ENCODE data around the gene IFI27L2. TPM values are rescaled to one million over a fixed set of nuclear protein-coding genes. Genes with fewer than 3 reads are reported as not detected.

The IFI27L2 gene
- total RNA-seq = 10 to 100 TPM; 61.3 to 73.8 TPM

GRCh38 chr14:94129111-94129757 is at the start of gene IFI27L2:
TSS of gene IFI27L2 (minus strand) at chr14:94129604. CDS start at chr14:94129564, 40 bp downstream.
- H3K27ac Mint-ChIP-seq = peak within 1 kb of the TSS; percentile 69 to 76
- no peaks in the 10 kb centered on the region for H3K36me3 Mint-ChIP-seq
- DNase-seq (ENCODE audit: low spot score) (peak; percentile 80), ATAC-seq (peak; percentile 98)
- H3K27me3 Mint-ChIP-seq = peaks cover 0 to 7% of the 10 kb centered on the region in 2 donors
- no peaks in the 10 kb centered on the region for H3K9me3 Mint-ChIP-seq
- peak within 1 kb of the TSS; percentile 95 for H3K4me3 Mint-ChIP-seq
- peaks cover 17 to 25% of the 10 kb centered on the region in 2 donors for H3K4me1 Mint-ChIP-seq (ENCODE audit: low read depth in 2 of 2)

- Mint-ChIP-seq H3K9me3 (no peaks in the 10 kb centered on the region), H3K36me3 (no peaks in the 10 kb centered on the region), H3K27ac (no peak overlapping the region), H3K4me1 (ENCODE audit: low read depth in 2 of 2) (peaks cover 16 to 26% of the 10 kb centered on the region in 2 donors), H3K4me3 (no peak overlapping the region), H3K27me3 (peaks cover 31 to 58% of the 10 kb centered on the region in 2 donors)
- ATAC-seq (no peak), DNase-seq (ENCODE audit: low spot score) (no peak)
Observed at GRCh38 chr14:94177806-94178205, 48.4 kb upstream of the IFI27L2 start.

GRCh38 chr14:94176808-94177207 is 47.4 kb upstream of the IFI27L2 start:
- DNase-seq (ENCODE audit: low spot score) (no peak), ATAC-seq (no peak)
- no peak overlapping the region for H3K27ac Mint-ChIP-seq
- H3K4me1 Mint-ChIP-seq (ENCODE audit: low read depth in 2 of 2) = peaks cover 16 to 27% of the 10 kb centered on the region in 2 donors
- H3K9me3 Mint-ChIP-seq = no peaks in the 10 kb centered on the region
- no peak overlapping the region for H3K4me3 Mint-ChIP-seq
- peaks cover 33 to 58% of the 10 kb centered on the region in 2 donors for H3K27me3 Mint-ChIP-seq
- H3K36me3 Mint-ChIP-seq = no peaks in the 10 kb centered on the region

- no peak for ATAC-seq
- Mint-ChIP-seq H3K36me3 (no peaks in the 10 kb centered on the region), H3K4me1 (ENCODE audit: low read depth in 2 of 2) (peaks cover 12 to 21% of the 10 kb centered on the region in 2 donors), H3K27ac (peak overlapping the region in 1 of 2 donors; percentile 5), H3K27me3 (peaks cover 30 to 52% of the 10 kb centered on the region in 2 donors), H3K4me3 (peak overlapping the region; percentile 75), H3K9me3 (no peaks in the 10 kb centered on the region)
- no peak for DNase-seq (ENCODE audit: low spot score)
Observed at GRCh38 chr14:94175747-94176146, 46.3 kb upstream of the IFI27L2 start.

- Mint-ChIP-seq H3K4me1 (ENCODE audit: low read depth in 2 of 2) (peaks cover 12 to 20% of the 10 kb centered on the region in 2 donors), H3K27me3 (peaks cover 30 to 48% of the 10 kb centered on the region in 2 donors)
Observed at GRCh38 chr14:94175011-94175745, 45.8 kb upstream of the IFI27L2 start.

GRCh38 chr14:94174604-94175010 is 45.2 kb upstream of the IFI27L2 start:
- peaks cover 30 to 43% of the 10 kb centered on the region in 2 donors for H3K27me3 Mint-ChIP-seq
- H3K36me3 Mint-ChIP-seq = no peaks in the 10 kb centered on the region
- H3K27ac Mint-ChIP-seq = no peak overlapping the region
- H3K4me3 Mint-ChIP-seq = peak overlapping the region; percentile 75
- DNase-seq (ENCODE audit: low spot score) = no peak
- H3K4me1 Mint-ChIP-seq (ENCODE audit: low read depth in 2 of 2) = peaks cover 12 to 20% of the 10 kb centered on the region in 2 donors
- no peak for ATAC-seq
- H3K9me3 Mint-ChIP-seq = no peaks in the 10 kb centered on the region

More at GRCh38 chr14:94175011-94175745, 45.8 kb upstream of the IFI27L2 start:
- peak overlapping the region; percentile 75 for H3K4me3 Mint-ChIP-seq
- no peaks in the 10 kb centered on the region for H3K36me3 Mint-ChIP-seq
- peak overlapping the region in 1 of 2 donors; percentile 5 for H3K27ac Mint-ChIP-seq
- DNase-seq (ENCODE audit: low spot score) = no peak
- ATAC-seq = no peak
- no peaks in the 10 kb centered on the region for H3K9me3 Mint-ChIP-seq

GRCh38 chr14:94173885-94174603 is 44.6 kb upstream of the IFI27L2 start, which contains the start of gene PPP4R4:
TSS of gene PPP4R4 (plus strand) at chr14:94174322. CDS start at chr14:94174466, 144 bp downstream.
- peak within 1 kb of the TSS; percentile 5 to 37 for H3K27ac Mint-ChIP-seq
- peaks cover 12 to 20% of the 10 kb centered on the region in 2 donors for H3K4me1 Mint-ChIP-seq (ENCODE audit: low read depth in 2 of 2)
- DNase-seq (ENCODE audit: low spot score) (peak; percentile 89), ATAC-seq (peak; percentile 94 to 97)
- no peaks in the 10 kb centered on the region for H3K36me3 Mint-ChIP-seq
- peak within 1 kb of the TSS; percentile 78 for H3K4me3 Mint-ChIP-seq
- H3K9me3 Mint-ChIP-seq = no peaks in the 10 kb centered on the region
- H3K27me3 Mint-ChIP-seq = peaks cover 26 to 37% of the 10 kb centered on the region in 2 donors

GRCh38 chr14:94173471-94173884 is 44.1 kb upstream of the IFI27L2 start:
- ATAC-seq = no peak
- Mint-ChIP-seq H3K4me1 (ENCODE audit: low read depth in 2 of 2) (peaks cover 12 to 20% of the 10 kb centered on the region in 2 donors), H3K4me3 (peak overlapping the region; percentile 78), H3K27me3 (peaks cover 26 to 33% of the 10 kb centered on the region in 2 donors), H3K9me3 (no peaks in the 10 kb centered on the region), H3K36me3 (no peaks in the 10 kb centered on the region), H3K27ac (peak overlapping the region in 1 of 2 donors; percentile 37)
- DNase-seq (ENCODE audit: low spot score) = no peak

- Mint-ChIP-seq H3K4me1 (ENCODE audit: low read depth in 2 of 2) (peaks cover 12 to 20% of the 10 kb centered on the region in 2 donors), H3K36me3 (no peaks in the 10 kb centered on the region), H3K27me3 (peaks cover 23 to 26% of the 10 kb centered on the region in 2 donors), H3K4me3 (peak overlapping the region; percentile 78), H3K27ac (peak overlapping the region in 1 of 2 donors; percentile 37), H3K9me3 (no peaks in the 10 kb centered on the region)
- ATAC-seq (no peak), DNase-seq (ENCODE audit: low spot score) (no peak)
Observed at GRCh38 chr14:94172545-94172944, 43.1 kb upstream of the IFI27L2 start.

- no peaks in the 10 kb centered on the region for H3K9me3 Mint-ChIP-seq
- peaks cover 12 to 20% of the 10 kb centered on the region in 2 donors for H3K4me1 Mint-ChIP-seq (ENCODE audit: low read depth in 2 of 2)
- no peak overlapping the region for H3K27ac Mint-ChIP-seq
- no peak overlapping the region for H3K4me3 Mint-ChIP-seq
- ATAC-seq (no peak), DNase-seq (ENCODE audit: low spot score) (no peak)
- H3K36me3 Mint-ChIP-seq = no peaks in the 10 kb centered on the region
- peaks cover 14 to 21% of the 10 kb centered on the region in 2 donors for H3K27me3 Mint-ChIP-seq
Observed at GRCh38 chr14:94171208-94171607, 41.8 kb upstream of the IFI27L2 start.

GRCh38 chr14:94170136-94170535 is 40.7 kb upstream of the IFI27L2 start:
- Mint-ChIP-seq H3K36me3 (no peaks in the 10 kb centered on the region), H3K4me3 (no peak overlapping the region), H3K27me3 (peaks cover 4 to 11% of the 10 kb centered on the region in 2 donors), H3K4me1 (ENCODE audit: low read depth in 2 of 2) (peaks cover 7 to 11% of the 10 kb centered on the region in 2 donors), H3K9me3 (no peaks in the 10 kb centered on the region), H3K27ac (no peak overlapping the region)
- DNase-seq (ENCODE audit: low spot score) = no peak
- ATAC-seq = no peak

GRCh38 chr14:94165744-94166143 is 36.3 kb upstream of the IFI27L2 start:
- ATAC-seq = peak in 1 of 2 donors; percentile 30
- peaks cover 0 to 10% of the 10 kb centered on the region in 2 donors for H3K27me3 Mint-ChIP-seq
- no peaks in the 10 kb centered on the region for H3K36me3 Mint-ChIP-seq

GRCh38 chr14:94164685-94165431 is 35.5 kb upstream of the IFI27L2 start:
- Mint-ChIP-seq H3K27ac (no peak overlapping the region), H3K36me3 (no peaks in the 10 kb centered on the region), H3K27me3 (peaks cover 0 to 11% of the 10 kb centered on the region in 2 donors), H3K4me3 (no peak overlapping the region), H3K4me1 (ENCODE audit: low read depth in 2 of 2) (no peaks in the 10 kb centered on the region), H3K9me3 (no peaks in the 10 kb centered on the region)
- DNase-seq (ENCODE audit: low spot score) (no peak), ATAC-seq (no peak)

More at GRCh38 chr14:94165744-94166143, 36.3 kb upstream of the IFI27L2 start:
- Mint-ChIP-seq H3K4me1 (ENCODE audit: low read depth in 2 of 2) (no peaks in the 10 kb centered on the region), H3K9me3 (no peaks in the 10 kb centered on the region), H3K27ac (no peak overlapping the region), H3K4me3 (no peak overlapping the region)
- no peak for DNase-seq (ENCODE audit: low spot score)

All from natural killer cell treated with Interleukin-12 subunit alpha and Interleukin-12 subunit beta and Interleukin-15 and Interleukin-18, amount 100 ng/mL, for 72 hours (primary cell).